Measurements from ENCODE around the gene CEP112.

Gene CEP112

DNA sequence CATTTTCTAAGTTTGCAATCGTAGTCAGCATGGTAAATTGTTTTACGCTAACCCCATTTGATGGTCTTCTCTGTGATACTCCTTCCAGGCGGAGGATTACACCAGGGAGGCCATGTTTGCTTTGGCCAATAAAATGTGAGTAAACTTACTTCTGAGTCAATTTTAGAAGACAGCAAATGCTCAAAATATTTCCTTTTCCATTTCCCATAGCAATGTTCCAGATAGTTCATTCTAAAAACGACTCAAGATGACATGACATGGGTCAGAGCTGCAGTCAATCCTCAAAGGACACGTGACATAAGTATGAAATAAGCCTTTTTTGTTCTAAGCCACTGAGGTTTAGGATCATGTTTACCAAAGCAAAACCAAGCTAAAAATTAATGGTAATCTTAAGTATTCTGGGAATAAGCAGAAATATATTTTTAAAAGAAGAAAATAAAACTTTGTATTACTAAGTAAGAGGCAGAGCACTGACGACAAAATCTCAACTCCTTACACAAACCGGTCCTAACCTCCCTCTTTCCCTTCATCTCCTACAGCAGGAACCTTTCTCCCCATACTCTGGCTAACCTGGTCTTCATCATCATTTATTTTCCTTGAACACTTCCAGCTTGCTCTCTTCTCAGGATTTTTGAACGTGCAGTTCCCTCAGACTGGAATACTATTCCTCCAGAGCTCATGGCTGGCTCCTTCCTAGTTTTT is 266.2 kb downstream of the CEP112 start:
- no peak for DNase-seq

DNA sequence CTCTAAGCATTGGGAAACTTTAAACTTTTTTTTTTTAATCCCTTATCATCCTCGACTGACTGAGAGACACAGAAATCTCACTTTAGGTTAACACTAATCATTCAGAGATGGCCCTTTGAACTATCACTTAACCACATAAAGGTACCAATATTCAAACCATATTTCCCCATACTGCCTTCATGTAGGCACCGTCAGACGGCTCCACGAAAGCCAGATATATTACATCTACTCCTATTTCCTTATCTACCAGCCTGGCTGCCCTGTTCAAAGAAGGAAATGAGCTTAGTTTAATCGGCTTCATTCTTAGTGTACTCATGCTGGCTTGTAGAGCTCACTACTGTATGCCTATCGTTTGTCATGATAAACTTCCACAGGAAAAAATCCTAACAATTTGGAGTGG is 270.9 kb downstream of the CEP112 start:
- DNase-seq, result no peak

DNA sequence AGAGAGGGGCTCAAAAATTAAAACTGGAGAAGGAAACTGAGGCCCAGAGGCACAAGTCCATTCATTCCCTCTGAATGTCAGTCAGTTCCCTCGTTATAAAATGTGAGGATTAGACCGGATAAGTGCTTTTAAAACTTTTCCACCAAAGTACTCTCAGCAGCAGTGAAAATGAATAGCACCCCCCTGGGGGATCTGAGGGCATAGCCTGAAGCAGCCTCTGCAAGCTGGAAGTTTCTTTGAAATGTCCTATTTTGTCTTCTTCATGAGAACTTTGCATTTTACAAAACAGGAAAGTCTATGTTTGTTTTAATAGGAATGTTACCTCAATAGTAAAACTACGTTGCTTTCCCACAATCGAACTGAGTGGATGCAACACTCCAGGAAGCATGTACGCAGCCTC is 273.0 kb downstream of the CEP112 start:
- no peak for DNase-seq

DNA sequence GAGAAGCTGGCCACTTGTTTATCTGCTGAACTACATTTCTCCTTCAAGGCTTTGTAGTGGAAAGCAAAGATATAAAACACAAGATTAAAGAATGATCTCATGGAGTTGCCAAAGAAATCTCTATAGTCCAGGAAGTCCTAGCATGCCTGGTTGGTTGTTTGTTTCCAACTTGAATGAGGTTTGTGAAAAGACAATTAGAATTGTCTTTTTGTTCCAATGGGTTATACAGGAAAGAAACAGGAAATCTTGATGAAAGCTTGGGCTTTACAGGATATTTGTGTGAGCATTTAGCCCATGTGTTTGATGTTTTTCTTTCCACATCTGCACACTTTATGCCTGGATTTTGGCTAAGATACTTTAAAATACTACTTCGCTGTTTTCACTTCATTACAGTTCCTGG is 273.4 kb downstream of the CEP112 start:
- DNase-seq, result no peak

DNA sequence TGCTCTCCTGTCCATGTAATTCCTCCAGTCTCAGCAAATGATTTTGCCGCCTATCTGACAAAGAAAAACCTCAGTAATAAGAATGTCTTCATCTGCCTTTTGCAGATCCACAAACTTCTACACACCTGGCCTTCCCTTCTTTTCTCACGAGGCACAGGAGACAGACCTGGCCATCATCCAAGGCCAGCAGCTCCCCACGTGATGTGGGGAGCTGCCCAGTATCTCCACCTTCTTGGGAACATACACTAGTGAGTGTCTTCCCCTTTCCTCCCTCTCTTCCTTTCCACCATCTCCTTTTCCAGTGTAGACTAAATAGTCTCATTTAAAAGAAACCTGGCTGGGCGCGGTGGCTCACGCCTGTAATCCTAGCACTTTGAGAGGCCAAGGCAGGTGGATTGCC is 274.4 kb downstream of the CEP112 start:
- DNase-seq, result no peak

DNA sequence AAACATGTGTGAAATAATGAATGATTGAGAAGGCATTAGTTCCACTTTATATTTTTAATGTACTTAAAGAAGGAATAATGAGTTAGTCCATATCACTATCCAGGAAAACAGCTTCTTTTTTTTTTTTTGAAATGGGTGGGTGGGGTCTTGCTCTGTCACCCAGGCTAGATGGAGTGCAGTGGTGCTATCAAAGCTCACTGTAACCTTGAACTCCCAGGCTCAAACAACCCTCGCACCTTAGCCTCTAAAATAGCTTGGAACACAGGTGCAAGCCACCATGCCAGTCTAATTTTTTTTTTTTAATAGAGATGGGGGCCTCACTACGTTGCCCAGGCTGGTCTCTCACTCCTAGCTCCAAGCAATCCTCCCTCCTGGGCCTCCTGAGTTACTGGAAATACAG is 275.5 kb downstream of the CEP112 start:
- no peak for DNase-seq

DNA sequence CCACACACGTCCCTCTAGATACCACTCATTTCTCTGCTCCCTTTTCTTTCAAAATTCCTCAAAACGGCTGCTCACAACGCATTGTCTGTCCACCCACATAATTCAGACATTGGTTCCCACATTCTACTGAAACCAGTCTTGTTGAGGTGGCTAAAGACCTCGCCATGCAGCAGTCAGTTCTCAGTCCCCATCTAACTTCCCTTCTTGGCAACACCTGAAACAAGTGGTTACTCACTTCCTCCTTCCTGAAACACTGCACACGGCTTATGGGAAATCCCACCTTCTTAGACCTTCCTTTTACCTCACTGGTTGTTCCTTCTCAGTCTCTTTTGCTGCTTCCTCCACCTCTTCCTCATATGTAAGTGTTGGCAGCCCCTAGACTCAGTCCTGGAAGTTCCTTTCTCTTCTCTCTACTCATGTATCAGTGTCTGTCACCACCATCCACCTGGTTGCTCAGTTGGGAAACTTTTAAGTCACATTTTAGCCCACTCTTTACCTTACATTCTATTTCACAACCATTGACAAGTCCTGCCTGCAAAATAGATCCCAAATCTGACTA is 277.1 kb downstream of the CEP112 start:
- no peak for DNase-seq

DNA sequence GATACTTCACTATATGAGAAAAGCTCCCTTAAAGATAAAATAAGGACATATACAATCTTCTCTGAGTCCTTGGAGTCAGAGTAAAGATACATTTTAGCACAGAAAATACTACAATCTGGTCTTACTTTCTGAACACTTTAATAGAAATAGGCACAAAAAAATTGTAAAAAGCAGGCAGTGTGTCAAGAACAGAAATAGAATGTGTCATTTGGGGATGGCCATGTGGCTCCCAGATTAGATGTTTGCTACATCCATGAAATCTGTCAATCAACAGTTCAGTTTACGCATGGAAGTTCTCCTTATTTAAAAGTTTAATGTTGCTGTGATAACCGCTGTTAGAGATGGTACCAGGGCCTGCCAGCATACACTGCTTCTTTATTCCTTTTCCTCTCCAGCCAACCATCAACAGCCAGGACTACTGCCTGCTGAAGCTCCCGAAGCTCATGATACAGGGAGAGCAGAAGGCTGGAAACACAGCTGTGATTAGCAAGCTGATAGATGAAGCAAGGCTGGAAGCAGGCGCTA is 278.5 kb downstream of the CEP112 start:
- DNase-seq, result no peak

GRCh38 chr17:65910836-65911235 is 281.1 kb downstream of the CEP112 start:
- DNase-seq, result no peak

GRCh38 chr17:65902831-65903522 is 289.0 kb downstream of the CEP112 start:
- no peak for DNase-seq

- DNase-seq, result no peak
These were observed 289.8 kb downstream of the CEP112 start for GRCh38 chr17:65902155-65902554.

DNA sequence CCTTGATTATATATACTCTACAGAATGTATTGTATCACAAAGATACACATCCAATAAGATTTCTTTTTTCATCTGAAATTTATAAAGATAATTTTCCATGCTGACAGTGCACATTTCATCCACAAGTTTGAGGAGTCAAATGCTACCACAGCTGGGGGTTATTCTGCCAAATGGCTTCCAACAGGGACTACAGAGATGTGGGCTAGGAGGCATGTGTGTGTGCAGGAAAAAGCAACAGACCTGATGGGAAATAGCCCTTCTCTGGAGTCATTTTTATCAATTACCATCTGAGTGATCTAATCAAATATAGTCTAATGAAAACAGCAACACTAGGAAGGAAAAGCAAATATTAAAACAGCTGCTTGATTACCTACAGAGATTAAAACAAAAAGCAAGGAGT is 290.5 kb downstream of the CEP112 start:
- no peak for DNase-seq

DNA sequence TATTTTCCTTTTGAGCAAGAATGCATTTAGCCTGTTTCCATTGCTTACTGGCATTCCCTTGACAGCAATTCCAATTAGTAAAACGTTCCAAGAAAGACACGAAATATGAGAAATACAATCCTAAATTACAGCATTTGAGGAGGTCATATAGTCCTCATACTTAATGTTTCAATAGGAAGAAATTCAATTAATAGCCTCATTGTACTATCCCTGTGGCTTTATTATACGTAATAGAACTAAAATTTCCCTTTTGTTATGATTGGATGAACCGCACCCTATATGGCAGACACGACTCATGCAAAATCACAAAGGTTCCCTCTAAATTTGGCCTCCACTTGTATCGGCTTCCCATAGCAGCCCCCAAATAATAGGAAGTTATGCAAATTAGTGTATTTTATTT is 291.7 kb downstream of the CEP112 start:
- DNase-seq, result no peak

- no peak for DNase-seq
These were observed 293.3 kb downstream of the CEP112 start for GRCh38 chr17:65898651-65899050.

DNA sequence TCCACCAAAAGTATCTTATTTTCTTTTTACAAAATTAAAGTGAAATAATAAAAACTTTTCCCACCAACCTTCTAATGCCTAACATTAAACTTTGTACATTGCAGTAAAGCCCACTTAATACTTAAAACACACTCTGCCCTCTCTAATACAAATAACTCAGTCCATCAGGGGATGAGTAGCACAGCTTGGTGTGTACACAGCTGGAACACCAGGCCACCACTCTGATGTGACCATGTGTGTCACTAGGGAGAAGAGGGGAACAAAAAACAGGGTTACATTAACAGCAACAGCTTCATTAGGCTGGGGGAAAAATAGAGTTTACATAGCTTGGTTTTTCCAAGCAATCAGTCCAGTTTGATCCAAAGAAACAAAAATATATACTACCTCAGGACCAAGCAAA is 295.0 kb downstream of the CEP112 start:
- DNase-seq, result no peak

GRCh38 chr17:65895969-65896368 is 296.0 kb downstream of the CEP112 start:
- DNase-seq, result no peak

DNA sequence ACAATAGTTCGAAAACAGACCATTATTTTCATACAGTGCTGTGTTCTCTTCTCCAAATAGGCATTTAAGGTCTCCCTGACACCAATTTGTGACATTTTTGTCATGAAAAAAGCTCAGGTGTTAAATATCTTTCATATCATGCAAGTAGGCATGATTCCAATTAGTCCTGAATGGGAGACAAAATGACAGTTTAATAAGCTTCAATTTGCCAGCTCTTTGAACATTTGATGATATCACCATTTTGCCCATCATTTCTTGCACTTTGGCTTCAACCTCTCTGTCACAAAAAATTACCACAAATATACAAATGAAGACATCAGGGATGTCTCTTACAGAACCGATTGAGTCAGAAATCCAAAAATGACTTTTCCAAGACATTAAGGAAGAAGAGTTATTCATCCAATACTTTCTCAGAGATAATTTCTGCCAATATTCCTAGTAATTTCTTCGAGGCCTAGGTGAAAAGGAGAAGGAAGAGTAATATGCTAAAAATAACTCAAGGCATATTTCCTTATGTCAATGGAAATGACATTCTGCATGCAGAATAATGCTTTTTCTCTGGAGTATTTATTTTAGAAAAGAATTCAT is 298.1 kb downstream of the CEP112 start:
- no peak for DNase-seq

DNA sequence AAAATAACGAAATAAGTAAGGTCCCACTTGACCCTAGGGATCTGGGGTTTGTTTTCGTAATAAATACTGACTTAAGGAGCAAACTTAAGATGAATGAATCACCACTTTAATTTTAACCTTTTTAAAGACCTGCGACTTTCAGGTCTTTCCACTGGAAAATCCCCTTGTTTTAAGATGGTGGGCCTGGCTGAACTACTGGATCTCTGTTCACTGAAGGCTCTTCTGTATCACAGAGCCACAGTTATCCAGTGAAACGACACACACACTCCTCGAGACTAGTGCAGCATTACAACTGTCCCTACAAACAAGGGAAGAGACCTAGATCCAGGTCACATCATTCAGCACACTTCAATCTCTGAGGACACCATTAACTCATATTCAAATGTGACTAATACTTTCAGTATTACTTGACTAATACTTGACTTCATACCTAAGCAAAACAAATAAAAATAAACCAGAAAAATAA is 299.0 kb downstream of the CEP112 start:
- DNase-seq, result no peak

GRCh38 chr17:65891231-65891735 is 300.6 kb downstream of the CEP112 start:
- DNase-seq, result no peak

GRCh38 chr17:65888649-65889048 is 303.3 kb downstream of the CEP112 start:
- DNase-seq, result no peak

GRCh38 chr17:65886315-65887245 is 305.4 kb downstream of the CEP112 start:
- no peak for DNase-seq

Measured in inflammatory macrophage treated with lipopolysaccharide for 4 hours (primary cell).